ENCODE data around the gene CNKSR2. TPM values are rescaled to one million over a fixed set of nuclear protein-coding genes. Genes with fewer than 3 reads are reported as not detected.

Gene CNKSR2
- total and polyA plus RNA-seq, 4 donors = 0.55 to 3.3 (median 2.0) TPM

- no peaks in the 10 kb centered on the region for H3K4me1 ChIP-seq (ENCODE audit: control insufficient read depth in 4 of 4, insufficient read depth in 4 of 4, low read length in 3 of 4)
- 70% methylated on average over 1 of the region's 1 CpG for WGBS
- DNase-seq (ENCODE audit: low spot score) = no peak
Measured at GRCh38 chrX:21487832-21488231, 113.6 kb downstream of the CNKSR2 start.

GRCh38 chrX:21490341-21490740, 116.1 kb downstream of the CNKSR2 start:
- Histone ChIP-seq H3K9me3 (ENCODE audit: control insufficient read depth in 4 of 4, low read length in 3 of 4) (no peaks in the 10 kb centered on the region), H3K4me1 (ENCODE audit: control insufficient read depth in 4 of 4, insufficient read depth in 4 of 4, low read length in 3 of 4) (no peaks in the 10 kb centered on the region), H3K4me3 (ENCODE audit: low read depth in 1 of 3, low read length in 3 of 3) (no peak overlapping the region), H3K36me3 (ENCODE audit: control insufficient read depth in 4 of 4, insufficient read depth in 3 of 4, low read depth in 1 of 4, low read length in 3 of 4) (no peaks in the 10 kb centered on the region), H3K27me3 (ENCODE audit: control insufficient read depth in 4 of 4, insufficient read depth in 4 of 4, low read length in 3 of 4) (no peaks in the 10 kb centered on the region), H3K9ac (ENCODE audit: low read depth in 1 of 2, low read length in 2 of 2) (no peak overlapping the region), H3K27ac (ENCODE audit: low read depth in 1 of 2, low read length in 2 of 2) (no peak overlapping the region)
- TF ChIP-seq ZBTB33 (IDR thresholded peaks at IDR 0.05) (no peak), REST (IDR thresholded peaks at IDR 0.05) (no peak)
- WGBS = 68% methylated on average over 4 of the region's 4 CpGs
- no peak for DNase-seq (ENCODE audit: low spot score)

More at GRCh38 chrX:21487832-21488231, 113.6 kb downstream of the CNKSR2 start:
- H3K27me3 ChIP-seq (ENCODE audit: control insufficient read depth in 4 of 4, insufficient read depth in 4 of 4, low read length in 3 of 4) = no peaks in the 10 kb centered on the region
- no peaks in the 10 kb centered on the region for H3K9me3 ChIP-seq (ENCODE audit: control insufficient read depth in 4 of 4, low read length in 3 of 4)
- H3K27ac ChIP-seq (ENCODE audit: low read depth in 1 of 2, low read length in 2 of 2) = no peak overlapping the region
- no peak overlapping the region for H3K9ac ChIP-seq (ENCODE audit: low read depth in 1 of 2, low read length in 2 of 2)
- no peak for TF ChIP-seq FOXA1 (IDR thresholded peaks at IDR 0.05)
- no peak for TF ChIP-seq CTCF (IDR thresholded peaks at IDR 0.05; ENCODE audit: low read depth, low read length, missing input control)
- no peak for TF ChIP-seq ATF3 (IDR thresholded peaks at IDR 0.05)
- TF ChIP-seq YY1 (IDR thresholded peaks at IDR 0.05) = no peak
- no peak for TF ChIP-seq SP1 (IDR thresholded peaks at IDR 0.05)
- no peak for TF ChIP-seq HNF4A (conservative IDR thresholded peaks at IDR 0.05)
- no peak for TF ChIP-seq HNF4G (IDR thresholded peaks at IDR 0.05)
- TF ChIP-seq RAD21 (IDR thresholded peaks at IDR 0.05) = no peak
- no peak for TF ChIP-seq EGR1 (IDR thresholded peaks at IDR 0.05; ENCODE audit: low read depth in 2 of 2)
- H3K4me3 ChIP-seq (ENCODE audit: low read depth in 1 of 3, low read length in 3 of 3) = no peak overlapping the region
- no peaks in the 10 kb centered on the region for H3K36me3 ChIP-seq (ENCODE audit: control insufficient read depth in 4 of 4, insufficient read depth in 3 of 4, low read depth in 1 of 4, low read length in 3 of 4)
